ENCODE measurements around the gene WDR70. TPM values are rescaled to one million over a fixed set of nuclear protein-coding genes. Genes with fewer than 3 reads are reported as not detected.

Gene WDR70
- total and polyA plus RNA-seq, 4 donors = 11.0 to 57.8 (median 26.2) TPM

DNA sequence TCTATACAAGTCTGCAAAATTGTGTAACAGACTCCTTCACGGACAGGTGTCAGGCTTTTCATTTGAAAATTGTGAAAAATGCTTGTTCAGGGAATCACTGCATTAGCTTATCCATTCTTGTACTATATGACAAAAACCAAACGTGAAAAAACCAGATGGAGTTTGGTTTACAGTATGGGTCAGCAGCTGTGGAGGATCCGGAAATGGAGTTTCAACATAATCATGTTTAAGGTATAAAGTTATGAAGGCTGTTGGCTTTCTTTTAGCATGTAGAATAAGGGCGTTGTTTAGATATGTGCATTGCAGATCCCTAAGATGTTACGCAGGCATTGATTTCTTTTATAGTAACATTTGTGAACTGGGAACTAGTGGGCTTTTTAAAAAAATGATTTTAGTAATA lies 336.9 kb downstream of the WDR70 start:
- Histone ChIP-seq H3K27ac (ENCODE audit: low read depth in 1 of 2, low read length in 1 of 2) (no peak overlapping the region), H3K9ac (ENCODE audit: insufficient read depth in 1 of 2, low read length in 2 of 2) (no peak overlapping the region), H3K4me3 (no peak overlapping the region), H3K27me3 (ENCODE audit: control insufficient read depth in 3 of 3, insufficient read depth in 3 of 3, low read length in 2 of 3) (no peaks in the 10 kb centered on the region), H3K9me3 (ENCODE audit: control insufficient read depth in 4 of 4, insufficient read depth in 3 of 4, low read length in 3 of 4) (no peaks in the 10 kb centered on the region), H3K36me3 (ENCODE audit: control insufficient read depth in 4 of 4, insufficient read depth in 4 of 4, low read length in 4 of 4) (peaks cover 0 to under 1% (median 0%) of the 10 kb centered on the region in 4 donors), H3K4me1 (ENCODE audit: control insufficient read depth in 5 of 5, insufficient read depth in 5 of 5, low read length in 5 of 5) (peaks cover 2 to 26% (median 11%) of the 10 kb centered on the region in 5 donors)
- WGBS, 2 donors = 92 to 94% methylated on average over 5 of the region's 5 CpGs
- ATAC-seq (ENCODE audit: insufficient read depth, low FRiP score) (no peak), DNase-seq (peak in 2 of 3 donors; percentile 34 to 35)
- TF ChIP-seq, protein P1, sequence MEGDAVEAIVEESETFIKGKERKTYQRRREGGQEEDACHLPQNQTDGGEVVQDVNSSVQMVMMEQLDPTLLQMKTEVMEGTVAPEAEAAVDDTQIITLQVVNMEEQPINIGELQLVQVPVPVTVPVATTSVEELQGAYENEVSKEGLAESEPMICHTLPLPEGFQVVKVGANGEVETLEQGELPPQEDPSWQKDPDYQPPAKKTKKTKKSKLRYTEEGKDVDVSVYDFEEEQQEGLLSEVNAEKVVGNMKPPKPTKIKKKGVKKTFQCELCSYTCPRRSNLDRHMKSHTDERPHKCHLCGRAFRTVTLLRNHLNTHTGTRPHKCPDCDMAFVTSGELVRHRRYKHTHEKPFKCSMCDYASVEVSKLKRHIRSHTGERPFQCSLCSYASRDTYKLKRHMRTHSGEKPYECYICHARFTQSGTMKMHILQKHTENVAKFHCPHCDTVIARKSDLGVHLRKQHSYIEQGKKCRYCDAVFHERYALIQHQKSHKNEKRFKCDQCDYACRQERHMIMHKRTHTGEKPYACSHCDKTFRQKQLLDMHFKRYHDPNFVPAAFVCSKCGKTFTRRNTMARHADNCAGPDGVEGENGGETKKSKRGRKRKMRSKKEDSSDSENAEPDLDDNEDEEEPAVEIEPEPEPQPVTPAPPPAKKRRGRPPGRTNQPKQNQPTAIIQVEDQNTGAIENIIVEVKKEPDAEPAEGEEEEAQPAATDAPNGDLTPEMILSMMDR (IDR thresholded peaks at IDR 0.05; ENCODE audit: control extremely low read depth, extremely low read depth) = no peak

DNA sequence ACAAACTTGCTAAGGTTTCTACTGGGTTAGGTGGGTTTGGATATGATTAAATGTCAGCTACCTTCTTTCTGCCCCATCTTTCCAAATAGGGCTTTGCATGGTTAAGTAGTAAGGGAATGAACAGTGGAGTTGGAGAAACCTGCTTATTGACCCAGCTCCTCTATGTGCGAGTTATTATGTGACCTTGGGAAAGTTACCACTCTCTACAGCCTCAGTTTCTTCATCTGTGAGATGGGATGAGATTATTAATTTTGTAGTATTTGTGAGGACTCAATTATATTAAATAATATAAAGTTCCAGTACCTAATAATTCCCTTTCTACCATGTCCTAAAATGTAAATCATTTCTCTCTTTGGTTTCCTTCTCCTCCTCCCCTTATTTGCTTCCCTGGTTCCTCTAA lies 337.3 kb downstream of the WDR70 start:
- H3K9ac ChIP-seq (ENCODE audit: insufficient read depth in 1 of 2, low read length in 2 of 2) = no peak overlapping the region
- H3K4me3 ChIP-seq = no peak overlapping the region
- no peaks in the 10 kb centered on the region for H3K9me3 ChIP-seq (ENCODE audit: control insufficient read depth in 4 of 4, insufficient read depth in 3 of 4, low read length in 3 of 4)
- no peaks in the 10 kb centered on the region for H3K27me3 ChIP-seq (ENCODE audit: control insufficient read depth in 3 of 3, insufficient read depth in 3 of 3, low read length in 2 of 3)
- TF ChIP-seq, protein P1 (IDR thresholded peaks at IDR 0.05; ENCODE audit: control extremely low read depth, extremely low read depth) = no peak
- peaks cover 2 to 26% (median 11%) of the 10 kb centered on the region in 5 donors for H3K4me1 ChIP-seq (ENCODE audit: control insufficient read depth in 5 of 5, insufficient read depth in 5 of 5, low read length in 5 of 5)
- ATAC-seq (ENCODE audit: insufficient read depth, low FRiP score) = no peak
- no peak for DNase-seq
- 95 to 100% methylated on average over 1 of the region's 1 CpG for WGBS, 2 donors
- H3K27ac ChIP-seq (ENCODE audit: low read depth in 1 of 2, low read length in 1 of 2) = no peak overlapping the region
- peaks cover 0 to 4% (median 0%) of the 10 kb centered on the region in 4 donors for H3K36me3 ChIP-seq (ENCODE audit: control insufficient read depth in 4 of 4, insufficient read depth in 4 of 4, low read length in 4 of 4)

DNA sequence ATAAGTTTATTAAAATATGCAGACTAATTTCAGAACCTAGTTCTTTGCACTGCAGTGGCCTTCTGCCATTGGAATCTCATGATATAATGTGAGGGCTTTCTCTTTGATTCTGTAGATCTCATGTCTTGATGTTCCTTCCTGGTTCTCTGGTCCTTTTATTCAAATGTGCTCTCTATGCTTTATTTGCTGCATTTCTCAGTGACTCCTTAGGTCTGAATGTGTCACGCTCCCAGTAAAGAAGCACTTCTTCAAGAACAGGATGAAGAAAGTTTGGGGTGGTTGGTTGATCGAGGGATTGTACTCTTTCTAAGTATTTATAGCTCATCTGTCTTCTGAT lies 338.1 kb downstream of the WDR70 start:
- ATAC-seq (ENCODE audit: insufficient read depth, low FRiP score) (peak; percentile 32), DNase-seq (no peak)
- H3K27ac ChIP-seq (ENCODE audit: low read depth in 1 of 2, low read length in 1 of 2) = no peak overlapping the region
- TF ChIP-seq, protein P1 (IDR thresholded peaks at IDR 0.05; ENCODE audit: control extremely low read depth, extremely low read depth) = no peak
- peaks cover 0 to 8% (median under 1%) of the 10 kb centered on the region in 4 donors for H3K36me3 ChIP-seq (ENCODE audit: control insufficient read depth in 4 of 4, insufficient read depth in 4 of 4, low read length in 4 of 4)
- peaks cover 2 to 26% (median 11%) of the 10 kb centered on the region in 5 donors for H3K4me1 ChIP-seq (ENCODE audit: control insufficient read depth in 5 of 5, insufficient read depth in 5 of 5, low read length in 5 of 5)
- no peak overlapping the region for H3K9ac ChIP-seq (ENCODE audit: insufficient read depth in 1 of 2, low read length in 2 of 2)
- 44 to 61% methylated on average over 2 of the region's 2 CpGs for WGBS, 2 donors
- no peaks in the 10 kb centered on the region for H3K27me3 ChIP-seq (ENCODE audit: control insufficient read depth in 3 of 3, insufficient read depth in 3 of 3, low read length in 2 of 3)
- no peak overlapping the region for H3K4me3 ChIP-seq
- no peaks in the 10 kb centered on the region for H3K9me3 ChIP-seq (ENCODE audit: control insufficient read depth in 4 of 4, insufficient read depth in 3 of 4, low read length in 3 of 4)

Measured in lung (tissue), 12 donors.